BE2C (cell line): ENCODE data around the gene DDX39A.

Experiments used
- DNase-seq: peaks from one replicate; pipeline ENCODE4 v3.0.0-alpha.2; 2020
- H3K27me3 ChIP-seq: fragments of 250-450 bp; sonication (Bioruptor Pico); 2 replicates; pipeline ENCODE4 v1.5.1; 2020; ENCODE audit warnings: mild to moderate bottlenecking
- H3K36me3 ChIP-seq: fragments of 250-450 bp; sonication (Bioruptor Pico); 2 replicates; pipeline ENCODE4 v1.5.1; 2020; ENCODE audit warnings: mild to moderate bottlenecking
- H3K4me1 ChIP-seq: fragments of 250-450 bp; sonication (Bioruptor Pico); 2 replicates; pipeline ENCODE4 v1.5.1; 2020
- H3K4me3 ChIP-seq: 2 replicates; pipeline ENCODE4 v1.5.1; 2011; ENCODE audit warnings: low read depth, low read length
- H3K9me3 ChIP-seq: fragments of 250-450 bp; sonication (Bioruptor Pico); 2 replicates; pipeline ENCODE4 v1.5.1; 2020
- TF ChIP-seq, protein P1 (sequence below): IDR thresholded peaks from 2 replicates; pipeline ENCODE4 v1.5.1; 2012; ENCODE audit warnings: mild to moderate bottlenecking, low read depth, low read length

The DDX39A gene

GRCh38 chr19:14430712-14431111 is 11.6 kb upstream of the DDX39A start:
- Histone ChIP-seq H3K36me3 (no peaks in the 10 kb centered on the region), H3K4me1 (no peaks in the 10 kb centered on the region), H3K9me3 (no peaks in the 10 kb centered on the region), H3K27me3 (no peaks in the 10 kb centered on the region), H3K4me3 (no peak overlapping the region)
- TF ChIP-seq, protein P1, sequence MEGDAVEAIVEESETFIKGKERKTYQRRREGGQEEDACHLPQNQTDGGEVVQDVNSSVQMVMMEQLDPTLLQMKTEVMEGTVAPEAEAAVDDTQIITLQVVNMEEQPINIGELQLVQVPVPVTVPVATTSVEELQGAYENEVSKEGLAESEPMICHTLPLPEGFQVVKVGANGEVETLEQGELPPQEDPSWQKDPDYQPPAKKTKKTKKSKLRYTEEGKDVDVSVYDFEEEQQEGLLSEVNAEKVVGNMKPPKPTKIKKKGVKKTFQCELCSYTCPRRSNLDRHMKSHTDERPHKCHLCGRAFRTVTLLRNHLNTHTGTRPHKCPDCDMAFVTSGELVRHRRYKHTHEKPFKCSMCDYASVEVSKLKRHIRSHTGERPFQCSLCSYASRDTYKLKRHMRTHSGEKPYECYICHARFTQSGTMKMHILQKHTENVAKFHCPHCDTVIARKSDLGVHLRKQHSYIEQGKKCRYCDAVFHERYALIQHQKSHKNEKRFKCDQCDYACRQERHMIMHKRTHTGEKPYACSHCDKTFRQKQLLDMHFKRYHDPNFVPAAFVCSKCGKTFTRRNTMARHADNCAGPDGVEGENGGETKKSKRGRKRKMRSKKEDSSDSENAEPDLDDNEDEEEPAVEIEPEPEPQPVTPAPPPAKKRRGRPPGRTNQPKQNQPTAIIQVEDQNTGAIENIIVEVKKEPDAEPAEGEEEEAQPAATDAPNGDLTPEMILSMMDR = no peak
- no peak for DNase-seq

GRCh38 chr19:14428882-14429416 is 9.8 kb upstream of the DDX39A start:
- H3K4me3 ChIP-seq = no peak overlapping the region
- no peaks in the 10 kb centered on the region for H3K36me3 ChIP-seq
- no peaks in the 10 kb centered on the region for H3K27me3 ChIP-seq
- no peaks in the 10 kb centered on the region for H3K4me1 ChIP-seq
- TF ChIP-seq, protein P1 = no peak
- DNase-seq = no peak
- H3K9me3 ChIP-seq = no peaks in the 10 kb centered on the region

DNA sequence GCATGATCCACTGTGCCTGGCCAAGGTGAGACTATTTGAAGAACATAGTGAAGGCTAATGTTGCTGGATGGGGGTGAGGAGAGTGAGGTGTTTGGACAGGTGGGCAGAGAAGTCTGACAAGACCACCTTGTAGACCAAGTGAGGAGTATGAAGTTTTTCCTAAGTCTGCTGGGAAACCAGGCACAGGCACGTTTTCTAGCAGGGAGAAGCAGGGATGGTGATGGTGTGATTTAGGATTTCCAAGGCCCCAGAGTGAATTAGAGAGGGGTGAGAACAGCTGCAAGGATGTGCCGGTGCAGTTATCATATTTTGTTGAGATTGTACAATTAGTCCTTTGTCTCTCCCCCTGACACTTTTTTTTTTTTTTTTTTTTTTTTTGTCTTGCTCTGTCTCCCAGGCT is 8.3 kb upstream of the DDX39A start:
- H3K4me1 ChIP-seq = no peaks in the 10 kb centered on the region
- no peak for DNase-seq
- no peaks in the 10 kb centered on the region for H3K27me3 ChIP-seq
- no peaks in the 10 kb centered on the region for H3K36me3 ChIP-seq
- H3K9me3 ChIP-seq = no peaks in the 10 kb centered on the region
- TF ChIP-seq, protein P1 = no peak
- no peak overlapping the region for H3K4me3 ChIP-seq

- Histone ChIP-seq H3K4me1 (no peaks in the 10 kb centered on the region), H3K27me3 (no peaks in the 10 kb centered on the region), H3K4me3 (no peak overlapping the region), H3K9me3 (no peaks in the 10 kb centered on the region), H3K36me3 (no peaks in the 10 kb centered on the region)
- DNase-seq = no peak
- TF ChIP-seq, protein P1 = no peak
These were observed 6.6 kb upstream of the DDX39A start for GRCh38 chr19:14425696-14426138.

DNA sequence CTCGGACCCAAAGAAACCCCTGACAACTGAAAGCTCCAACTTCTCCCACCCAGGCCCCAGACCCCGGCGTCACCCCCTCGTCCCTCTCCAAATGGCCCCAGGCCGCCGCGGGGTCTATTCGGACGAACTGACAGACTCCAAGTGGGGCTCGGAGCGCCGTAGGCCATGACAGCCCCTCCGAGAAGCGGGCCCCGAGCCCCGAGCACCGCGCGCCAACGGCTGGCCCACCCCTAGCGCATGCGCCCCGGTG is 360 bp downstream of the DDX39A start:
- peaks cover 11% of the 10 kb centered on the region for H3K4me1 ChIP-seq
- TF ChIP-seq, protein P1 = no peak
- peak; percentile 88 for DNase-seq
- no peaks in the 10 kb centered on the region for H3K9me3 ChIP-seq
- no peaks in the 10 kb centered on the region for H3K27me3 ChIP-seq
- H3K4me3 ChIP-seq = peak overlapping the region; percentile 69
- peaks cover 12% of the 10 kb centered on the region for H3K36me3 ChIP-seq

DNA sequence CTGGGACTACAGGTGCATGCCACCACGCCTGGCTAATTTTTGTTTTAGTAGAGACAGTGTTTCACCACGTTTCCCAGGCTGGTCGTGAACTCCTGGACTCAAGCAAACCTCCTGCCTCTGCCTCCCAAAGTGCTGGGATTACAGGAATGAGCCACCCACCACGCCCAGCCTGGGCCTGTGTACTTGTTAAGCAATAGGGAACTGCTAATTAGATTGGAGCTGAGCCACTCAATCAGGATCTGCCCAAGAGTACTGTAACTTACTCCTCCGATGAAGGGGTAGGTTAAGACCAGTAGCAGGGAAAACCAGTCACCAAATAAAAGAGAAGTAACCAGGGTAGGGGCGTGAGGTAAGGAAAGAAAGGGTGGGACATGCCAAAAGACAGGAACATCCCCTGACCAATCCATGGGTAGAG is 2.3 kb downstream of the DDX39A start:
- Histone ChIP-seq H3K9me3 (no peaks in the 10 kb centered on the region), H3K36me3 (peaks cover 31% of the 10 kb centered on the region), H3K27me3 (no peaks in the 10 kb centered on the region), H3K4me3 (peak overlapping the region; percentile 69; the same call in 1 of the 2 replicates), H3K4me1 (peaks cover 16% of the 10 kb centered on the region)
- no peak for DNase-seq
- TF ChIP-seq, protein P1 = no peak
